ENCODE measurements around the gene OTUD3.

GRCh38 chr1:19918057-19918456 is 35.9 kb downstream of the OTUD3 start:
- TF ChIP-seq POLR2A (IDR thresholded peaks at IDR 0.05; ENCODE audit: low read length) (no peak), GATA1 (IDR thresholded peaks at IDR 0.05; ENCODE audit: low read depth, low read length) (no peak)
